ENCODE measurements around the gene SLC30A1.

DNA sequence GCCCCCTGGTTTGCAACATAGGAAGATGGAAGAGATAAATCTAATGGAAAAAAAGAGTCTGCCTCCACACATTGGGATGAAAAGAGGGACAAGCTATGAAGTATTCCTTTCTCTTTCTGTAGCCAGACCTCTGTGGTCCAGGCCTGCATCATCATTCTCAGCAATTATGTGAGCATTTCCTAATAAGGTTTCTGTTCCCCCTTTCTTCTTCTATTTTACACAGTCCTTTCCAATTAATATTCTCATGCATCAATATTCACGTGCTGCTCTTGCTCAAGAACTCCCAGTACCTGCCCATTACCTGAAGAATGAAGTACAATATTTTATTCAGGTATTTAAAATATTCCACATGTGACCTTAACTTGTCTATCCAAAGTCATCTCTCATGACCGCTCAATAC is 8.2 kb upstream of the SLC30A1 start:
- no peak for TF ChIP-seq POLR2A (IDR thresholded peaks at IDR 0.05)
- TF ChIP-seq, protein P1, sequence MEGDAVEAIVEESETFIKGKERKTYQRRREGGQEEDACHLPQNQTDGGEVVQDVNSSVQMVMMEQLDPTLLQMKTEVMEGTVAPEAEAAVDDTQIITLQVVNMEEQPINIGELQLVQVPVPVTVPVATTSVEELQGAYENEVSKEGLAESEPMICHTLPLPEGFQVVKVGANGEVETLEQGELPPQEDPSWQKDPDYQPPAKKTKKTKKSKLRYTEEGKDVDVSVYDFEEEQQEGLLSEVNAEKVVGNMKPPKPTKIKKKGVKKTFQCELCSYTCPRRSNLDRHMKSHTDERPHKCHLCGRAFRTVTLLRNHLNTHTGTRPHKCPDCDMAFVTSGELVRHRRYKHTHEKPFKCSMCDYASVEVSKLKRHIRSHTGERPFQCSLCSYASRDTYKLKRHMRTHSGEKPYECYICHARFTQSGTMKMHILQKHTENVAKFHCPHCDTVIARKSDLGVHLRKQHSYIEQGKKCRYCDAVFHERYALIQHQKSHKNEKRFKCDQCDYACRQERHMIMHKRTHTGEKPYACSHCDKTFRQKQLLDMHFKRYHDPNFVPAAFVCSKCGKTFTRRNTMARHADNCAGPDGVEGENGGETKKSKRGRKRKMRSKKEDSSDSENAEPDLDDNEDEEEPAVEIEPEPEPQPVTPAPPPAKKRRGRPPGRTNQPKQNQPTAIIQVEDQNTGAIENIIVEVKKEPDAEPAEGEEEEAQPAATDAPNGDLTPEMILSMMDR (IDR thresholded peaks at IDR 0.05): no peak

Data from ovary (tissue), 3 donors.